Measurements from ENCODE around the gene LARP7. TPM values are rescaled to one million over a fixed set of nuclear protein-coding genes. Genes with fewer than 3 reads are reported as not detected.

LARP7 gene
- total and polyA plus RNA-seq, 8 donors = 18.1 to 100 (median 38.8) TPM

- no peak for DNase-seq
- intact Hi-C loops (cut with DNase I; ENCODE audit: low total_unique reads) = no loop called here
- H3K4me1 ChIP-seq = no peaks in the 10 kb centered on the region
- TF ChIP-seq POLR2AphosphoS5 (IDR thresholded peaks at IDR 0.05) (no peak), CTCF (IDR thresholded peaks at IDR 0.05) (no peak), EP300 (IDR thresholded peaks at IDR 0.05) (no peak), POLR2A (IDR thresholded peaks at IDR 0.05) (no peak)
- H3K27me3 ChIP-seq = no peaks in the 10 kb centered on the region
- no peaks in the 10 kb centered on the region for H3K36me3 ChIP-seq
- no peak overlapping the region for H3K4me3 ChIP-seq
- 86 to 93% (median 92%) methylated on average over 10 of the region's 10 CpGs for WGBS, 5 donors
- H3K27ac ChIP-seq = no peak overlapping the region
- H3K9me3 ChIP-seq = no peaks in the 10 kb centered on the region
Observed at GRCh38 chr4:112693507-112693906, 56.6 kb downstream of the LARP7 start.

- no peak for DNase-seq
- Histone ChIP-seq H3K4me3 (no peak overlapping the region), H3K27ac (no peak overlapping the region), H3K27me3 (peaks cover 0 to 34% (median 18%) of the 10 kb centered on the region in 3 donors), H3K9me3 (no peaks in the 10 kb centered on the region), H3K4me1 (peaks cover 0 to 11% (median 8%) of the 10 kb centered on the region in 4 donors), H3K36me3 (no peaks in the 10 kb centered on the region)
- TF ChIP-seq CTCF (IDR thresholded peaks at IDR 0.05) (no peak), EP300 (IDR thresholded peaks at IDR 0.05) (no peak), POLR2A (IDR thresholded peaks at IDR 0.05) (no peak), POLR2AphosphoS5 (IDR thresholded peaks at IDR 0.05) (no peak)
- WGBS, 5 donors = 91 to 99% (median 94%) methylated on average over 3 of the region's 3 CpGs
- intact Hi-C loops (cut with DNase I; ENCODE audit: low total_unique reads) = no loop called here
Observed at GRCh38 chr4:112700679-112701078, 63.7 kb downstream of the LARP7 start.

- intact Hi-C loops (cut with DNase I; ENCODE audit: low total_unique reads) = no loop called here
- peaks cover 0 to 50% (median 30%) of the 10 kb centered on the region in 3 donors for H3K27me3 ChIP-seq
- no peaks in the 10 kb centered on the region for H3K9me3 ChIP-seq
- H3K4me3 ChIP-seq = no peak overlapping the region
- H3K4me1 ChIP-seq = peaks cover 7 to 22% (median 16%) of the 10 kb centered on the region in 4 donors
- H3K36me3 ChIP-seq = no peaks in the 10 kb centered on the region
- no peak overlapping the region for H3K27ac ChIP-seq
- DNase-seq = no peak
- WGBS, 5 donors = 88 to 95% (median 95%) methylated on average over 1 of the region's 1 CpG
- TF ChIP-seq POLR2AphosphoS5 (IDR thresholded peaks at IDR 0.05) (no peak), EP300 (IDR thresholded peaks at IDR 0.05) (no peak), CTCF (IDR thresholded peaks at IDR 0.05) (no peak)
Observed at GRCh38 chr4:112702892-112703291, 65.9 kb downstream of the LARP7 start.

GRCh38 chr4:112704322-112704721, 67.4 kb downstream of the LARP7 start:
- Histone ChIP-seq H3K9me3 (no peaks in the 10 kb centered on the region), H3K4me1 (peaks cover 7 to 22% (median 16%) of the 10 kb centered on the region in 4 donors), H3K4me3 (no peak overlapping the region), H3K36me3 (no peaks in the 10 kb centered on the region), H3K27ac (no peak overlapping the region), H3K27me3 (peaks cover 0 to 54% (median 33%) of the 10 kb centered on the region in 3 donors)
- 74 to 83% (median 77%) methylated on average over 7 of the region's 7 CpGs for WGBS, 5 donors
- no peak for DNase-seq
- intact Hi-C loops (cut with DNase I; ENCODE audit: low total_unique reads) = no loop called here
- TF ChIP-seq CTCF (IDR thresholded peaks at IDR 0.05) = no peak
- TF ChIP-seq POLR2A (IDR thresholded peaks at IDR 0.05) = no peak
- TF ChIP-seq EP300 (IDR thresholded peaks at IDR 0.05) = no peak
- no peak for TF ChIP-seq POLR2AphosphoS5 (IDR thresholded peaks at IDR 0.05)

Measured in stomach (tissue), 9 donors.